Raji (cell line): Measurements from ENCODE around the gene SIPA1L3.
A peak's percentile ranks its signal among the peaks of the same experiment; 100 is the strongest.

Experiments used
- POLR2A ChIP-seq: IDR thresholded peaks from 2 replicates; pipeline ENCODE4 v1.6.1; 2011; ENCODE audit warnings: low read depth, low read length, control low read depth; ENCODE audit not compliant: insufficient read depth

Gene SIPA1L3

GRCh38 chr19:38024992-38025908 is 118.2 kb downstream of the SIPA1L3 start:
- TF ChIP-seq POLR2A: no peak

- no peak for TF ChIP-seq POLR2A
Observed at GRCh38 chr19:38025909-38026307, 118.9 kb downstream of the SIPA1L3 start.

GRCh38 chr19:38028913-38029510 is 122.0 kb downstream of the SIPA1L3 start:
- no peak for TF ChIP-seq POLR2A

- no peak for TF ChIP-seq POLR2A
Observed at GRCh38 chr19:38030686-38031422, 123.8 kb downstream of the SIPA1L3 start.

GRCh38 chr19:38031423-38031770 is 124.4 kb downstream of the SIPA1L3 start:
- TF ChIP-seq POLR2A: no peak

DNA sequence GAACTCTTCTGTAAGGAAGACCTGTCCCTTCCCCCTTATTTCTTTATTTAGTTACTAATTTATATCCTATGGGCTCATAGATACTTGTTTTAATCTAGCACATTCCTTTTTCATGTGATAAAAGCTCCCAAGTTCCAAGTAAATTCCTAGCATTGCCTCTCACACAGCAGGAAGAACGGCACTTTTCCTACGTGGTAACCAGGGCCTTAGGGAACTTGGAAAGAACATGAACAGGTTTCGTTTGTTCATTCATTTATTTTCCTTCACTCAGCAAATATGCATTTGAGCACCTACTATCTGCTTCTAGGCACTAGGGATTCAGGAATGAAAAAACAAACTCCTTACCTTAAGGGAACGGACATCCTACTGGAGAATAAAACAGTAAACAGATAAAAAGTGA is 125.1 kb downstream of the SIPA1L3 start:
- TF ChIP-seq POLR2A: no peak

DNA sequence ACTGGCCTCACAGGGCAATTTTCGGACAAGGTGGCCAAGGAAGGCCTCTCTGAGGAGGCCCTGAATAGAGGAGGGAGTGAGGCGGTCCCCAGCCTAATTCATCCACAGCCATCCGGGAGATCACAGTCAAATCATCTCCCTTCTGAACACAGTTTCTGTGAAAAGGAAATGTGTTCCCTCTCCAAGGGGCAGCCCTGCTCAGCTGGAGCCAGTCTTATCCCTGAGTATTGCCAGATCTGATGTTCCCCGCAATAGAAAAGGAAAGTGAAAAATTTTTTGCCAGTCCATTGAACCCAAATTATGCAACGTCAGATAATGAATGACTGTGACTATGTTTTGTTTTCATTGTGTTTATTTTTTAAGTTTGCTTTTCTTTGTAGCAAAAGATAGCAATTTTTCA is 125.9 kb downstream of the SIPA1L3 start:
- TF ChIP-seq POLR2A: no peak

- peak; percentile 46; the same call in 1 of the 2 replicates for TF ChIP-seq POLR2A
Observed at GRCh38 chr19:38033658-38034491, 126.9 kb downstream of the SIPA1L3 start.

- no peak for TF ChIP-seq POLR2A
Observed at GRCh38 chr19:38034492-38034860, 127.5 kb downstream of the SIPA1L3 start.

GRCh38 chr19:38035515-38036495 is 128.8 kb downstream of the SIPA1L3 start:
- TF ChIP-seq POLR2A: no peak

- no peak for TF ChIP-seq POLR2A
Observed at GRCh38 chr19:38036707-38037611, 130.0 kb downstream of the SIPA1L3 start.

GRCh38 chr19:38039966-38040365 is 133.0 kb downstream of the SIPA1L3 start:
- no peak for TF ChIP-seq POLR2A

DNA sequence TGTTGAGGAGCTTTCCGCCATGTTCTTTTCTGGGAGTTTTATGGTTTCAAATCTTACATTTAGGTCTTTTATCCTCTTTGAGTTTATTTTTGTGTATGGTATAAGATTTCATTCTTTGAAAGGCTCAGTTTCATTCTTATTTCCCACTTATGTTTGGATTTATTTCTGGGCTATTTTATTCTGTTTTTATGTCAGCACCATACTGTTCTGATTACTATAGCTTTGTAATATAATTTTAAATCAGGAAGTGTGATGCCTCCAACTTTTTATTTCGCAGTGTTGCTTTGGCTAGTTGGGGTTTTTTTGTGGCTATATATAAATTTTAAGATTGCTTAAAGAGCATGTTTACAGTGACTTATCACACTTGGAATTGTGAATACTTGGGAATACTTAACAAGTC is 135.1 kb downstream of the SIPA1L3 start:
- TF ChIP-seq POLR2A: no peak
